DND-41 (cell line): ENCODE data around the gene RAB43.

Experiments
- CTCF ChIP-seq: IDR thresholded peaks from 2 replicates; pipeline ENCODE4 v1.5.1; 2012; ENCODE audit warnings: borderline replicate concordance, low read length, moderate library complexity, mild to moderate bottlenecking; ENCODE audit not compliant: poor library complexity, severe bottlenecking; ENCODE audit errors: extremely low read depth
- EZH2 ChIP-seq: IDR thresholded peaks from 3 replicates; pipeline ENCODE4 v1.6.1; 2012; ENCODE audit warnings: borderline replicate concordance, low read depth, mild to moderate bottlenecking, moderate library complexity, low read length, inconsistent platforms; ENCODE audit not compliant: severe bottlenecking

- TF ChIP-seq EZH2 = no peak
- no peak for TF ChIP-seq CTCF
Measured at GRCh38 chr3:129046732-129047552, 74.7 kb downstream of the RAB43 start.
